Loucy (cell line): ENCODE results near the gene CHST9.

Experiments
- H2AFZ ChIP-seq: fragments of 200-600 bp; sonication (generic); 2 replicates; pipeline ENCODE4 v1.6.0; 2016; ENCODE audit warnings: antibody characterized with exemption, mild to moderate bottlenecking, low read length, moderate library complexity
- H3F3A ChIP-seq: fragments of 200-600 bp; 2 replicates; pipeline ENCODE4 v1.6.0; 2016; ENCODE audit warnings: antibody characterized with exemption, low read depth, mild to moderate bottlenecking
- H3K27me3 ChIP-seq: fragments of 200-600 bp; sonication (generic); 2 replicates; pipeline ENCODE4 v1.6.1; 2014; ENCODE audit warnings: low read length, mild to moderate bottlenecking; ENCODE audit not compliant: insufficient read depth, poor library complexity, severe bottlenecking
- H3K36me3 ChIP-seq: fragments of 200-600 bp; sonication (generic); 2 replicates; pipeline ENCODE4 v1.6.1; 2016; ENCODE audit warnings: low read length; ENCODE audit not compliant: insufficient read depth
- H3K4me1 ChIP-seq: fragments of 200-600 bp; sonication (generic); 2 replicates; pipeline ENCODE4 v1.5.1; 2014; ENCODE audit warnings: low read length, mild to moderate bottlenecking; ENCODE audit not compliant: insufficient read depth, poor library complexity, severe bottlenecking
- H3K4me2 ChIP-seq: fragments of 200-600 bp; sonication (generic); 2 replicates; pipeline ENCODE4 v1.6.0; 2014; ENCODE audit warnings: antibody characterized with exemption, low read length, low read depth, mild to moderate bottlenecking; ENCODE audit not compliant: poor library complexity, severe bottlenecking
- H3K4me3 ChIP-seq: fragments of 200-600 bp; sonication (generic); 2 replicates; pipeline ENCODE4 v1.5.1; 2014; ENCODE audit warnings: low read length, mild to moderate bottlenecking, mixed read lengths; ENCODE audit not compliant: poor library complexity, severe bottlenecking
- H3K79me2 ChIP-seq: fragments of 200-600 bp; sonication (generic); 2 replicates; pipeline ENCODE4 v1.6.1; 2014; ENCODE audit warnings: low read length; ENCODE audit not compliant: insufficient read depth
- H3K9ac ChIP-seq: fragments of 200-600 bp; sonication (generic); 2 replicates; pipeline ENCODE4 v1.6.0; 2014; ENCODE audit warnings: mild to moderate bottlenecking, low read depth, low read length, moderate library complexity; ENCODE audit not compliant: poor library complexity, severe bottlenecking
- H3K9me2 ChIP-seq: fragments of 200-600 bp; sonication (generic); replicated peaks from 2 replicates; pipeline ENCODE4 v1.6.1; 2016; ENCODE audit warnings: low read depth, low read length, mixed read lengths
- H3K9me3 ChIP-seq: fragments of 200-600 bp; sonication (generic); 2 replicates; pipeline ENCODE4 v1.6.1; 2014; ENCODE audit warnings: mild to moderate bottlenecking, antibody characterized with exemption, low read length, low read depth; ENCODE audit not compliant: insufficient read depth
- H4K20me1 ChIP-seq: fragments of 200-600 bp; sonication (generic); 2 replicates; pipeline ENCODE4 v1.6.0; 2014; ENCODE audit warnings: antibody characterized with exemption, low read length, mild to moderate bottlenecking; ENCODE audit not compliant: insufficient read depth, poor library complexity, severe bottlenecking
- CTCF ChIP-seq: fragments of 200-600 bp; sonication (generic); conservative IDR thresholded peaks from 2 replicates; pipeline ENCODE4 v1.5.1; 2014; ENCODE audit warnings: mild to moderate bottlenecking, antibody characterized with exemption, low read length
- EZH2phosphoT487 ChIP-seq: fragments of 200-600 bp; IDR thresholded peaks from 2 replicates; pipeline ENCODE4 v1.6.1; 2018; ENCODE audit warnings: antibody characterized with exemption, mild to moderate bottlenecking, moderate library complexity, borderline replicate concordance

The CHST9 gene

GRCh38 chr18:26888259-26888658 is 296.8 kb downstream of the CHST9 start:
- Histone ChIP-seq H3K9ac (no peak overlapping the region), H3K79me2 (no peaks in the 10 kb centered on the region), H3K9me2 (no peaks in the 10 kb centered on the region), H3K4me3 (no peak overlapping the region), H3K36me3 (no peaks in the 10 kb centered on the region), H3K9me3 (no peaks in the 10 kb centered on the region), H3K27me3 (no peaks in the 10 kb centered on the region), H4K20me1 (no peaks in the 10 kb centered on the region), H2AFZ (no peak overlapping the region), H3F3A (no peaks in the 10 kb centered on the region), H3K4me1 (no peaks in the 10 kb centered on the region), H3K4me2 (no peak overlapping the region)
- no peak for TF ChIP-seq EZH2phosphoT487
- TF ChIP-seq CTCF = no peak

GRCh38 chr18:26875040-26875654 is 310.0 kb downstream of the CHST9 start:
- Histone ChIP-seq H3F3A (no peaks in the 10 kb centered on the region), H3K79me2 (no peaks in the 10 kb centered on the region), H3K9ac (no peak overlapping the region), H4K20me1 (no peaks in the 10 kb centered on the region), H3K27me3 (no peaks in the 10 kb centered on the region), H3K9me3 (no peaks in the 10 kb centered on the region), H3K4me3 (no peak overlapping the region), H2AFZ (peak overlapping the region; percentile 48; the same call in 1 of the 2 replicates), H3K36me3 (no peaks in the 10 kb centered on the region), H3K9me2 (no peaks in the 10 kb centered on the region), H3K4me2 (no peak overlapping the region), H3K4me1 (no peaks in the 10 kb centered on the region)
- TF ChIP-seq EZH2phosphoT487 (no peak), CTCF (no peak)

- no peaks in the 10 kb centered on the region for H3K79me2 ChIP-seq
- H3F3A ChIP-seq = no peaks in the 10 kb centered on the region
- H3K27me3 ChIP-seq = no peaks in the 10 kb centered on the region
- no peaks in the 10 kb centered on the region for H3K4me1 ChIP-seq
- TF ChIP-seq CTCF (no peak), EZH2phosphoT487 (no peak)
- H3K36me3 ChIP-seq = no peaks in the 10 kb centered on the region
- no peaks in the 10 kb centered on the region for H4K20me1 ChIP-seq
- H3K4me3 ChIP-seq = no peak overlapping the region
- H3K9me3 ChIP-seq = no peaks in the 10 kb centered on the region
- no peaks in the 10 kb centered on the region for H3K9me2 ChIP-seq
- H3K4me2 ChIP-seq = no peak overlapping the region
- H2AFZ ChIP-seq = peak overlapping the region; percentile 52; the same call in 1 of the 2 replicates
- H3K9ac ChIP-seq = no peak overlapping the region
Measured at GRCh38 chr18:26874283-26874682, 310.8 kb downstream of the CHST9 start.
